ENCODE data around the gene GRPEL2.

The GRPEL2 gene

DNA sequence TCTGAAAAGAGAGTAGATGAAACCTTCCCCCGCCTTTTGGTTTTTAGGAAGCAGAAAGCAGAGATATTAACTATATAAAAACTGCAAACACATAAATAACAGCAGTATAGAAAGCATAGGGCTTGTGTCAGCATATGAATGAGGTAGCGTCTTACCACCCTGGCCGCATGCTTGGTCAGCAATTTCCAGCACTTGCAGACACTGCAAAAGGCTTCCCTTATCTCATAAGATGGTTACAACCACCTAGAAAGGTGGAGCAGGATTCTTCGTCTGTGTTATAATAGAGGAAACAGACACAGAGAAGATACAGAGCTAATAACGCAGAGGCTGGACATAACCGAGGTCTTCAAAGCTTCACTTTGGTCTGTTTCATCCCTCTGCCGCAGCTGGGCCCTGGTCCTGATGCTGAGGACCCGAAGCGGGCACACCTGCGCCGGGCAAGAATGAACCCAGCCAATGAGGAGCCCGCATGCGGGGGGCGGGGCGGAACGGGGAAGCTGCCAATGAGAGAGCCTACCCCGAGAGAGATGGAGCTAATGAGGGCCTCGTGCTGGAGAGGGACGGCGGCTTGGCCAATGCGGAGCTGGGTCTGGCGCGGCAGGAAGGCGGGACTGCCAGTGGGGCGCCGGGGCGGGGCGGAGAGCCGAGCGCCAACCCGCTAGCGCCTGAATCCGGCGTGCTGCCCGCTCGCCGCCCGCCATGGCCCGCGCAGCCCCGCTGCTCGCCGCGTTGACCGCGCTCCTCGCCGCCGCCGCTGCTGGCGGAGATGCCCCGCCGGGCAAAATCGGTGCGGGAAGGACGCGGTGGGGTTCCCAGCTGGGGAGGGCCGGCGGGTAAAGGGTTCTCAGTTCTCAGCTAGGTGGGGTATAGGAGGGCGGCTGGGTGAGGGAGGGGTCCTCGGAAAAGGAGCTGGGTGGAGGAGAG, 12.3 kb downstream of the GRPEL2 start, which contains the start of gene PCYOX1L:
PCYOX1L (plus strand) TSS at position 677 of the 924 bp plus-strand sequence; CDS start at position 700, 23 bp downstream.
- peak; percentile 95 for DNase-seq

DNA sequence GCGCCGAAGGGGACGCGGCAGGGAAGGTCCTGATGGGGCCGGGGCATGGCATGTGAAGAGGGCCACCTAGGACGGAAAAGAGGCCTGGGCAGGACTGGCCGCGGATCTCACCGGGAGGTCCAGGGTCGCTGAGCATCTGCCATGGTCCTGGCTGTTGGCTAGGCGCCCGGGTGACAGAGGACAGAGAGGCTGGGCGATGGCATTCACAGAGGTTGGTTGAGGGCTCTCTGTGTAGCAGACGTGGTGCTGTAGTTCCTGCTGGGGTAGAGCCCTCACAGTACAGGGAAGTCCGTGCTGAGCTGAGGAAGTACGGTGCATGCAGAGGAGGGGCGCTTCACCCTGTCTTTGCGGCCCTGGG, 13.0 kb downstream of the GRPEL2 start:
- no peak for DNase-seq

DNA sequence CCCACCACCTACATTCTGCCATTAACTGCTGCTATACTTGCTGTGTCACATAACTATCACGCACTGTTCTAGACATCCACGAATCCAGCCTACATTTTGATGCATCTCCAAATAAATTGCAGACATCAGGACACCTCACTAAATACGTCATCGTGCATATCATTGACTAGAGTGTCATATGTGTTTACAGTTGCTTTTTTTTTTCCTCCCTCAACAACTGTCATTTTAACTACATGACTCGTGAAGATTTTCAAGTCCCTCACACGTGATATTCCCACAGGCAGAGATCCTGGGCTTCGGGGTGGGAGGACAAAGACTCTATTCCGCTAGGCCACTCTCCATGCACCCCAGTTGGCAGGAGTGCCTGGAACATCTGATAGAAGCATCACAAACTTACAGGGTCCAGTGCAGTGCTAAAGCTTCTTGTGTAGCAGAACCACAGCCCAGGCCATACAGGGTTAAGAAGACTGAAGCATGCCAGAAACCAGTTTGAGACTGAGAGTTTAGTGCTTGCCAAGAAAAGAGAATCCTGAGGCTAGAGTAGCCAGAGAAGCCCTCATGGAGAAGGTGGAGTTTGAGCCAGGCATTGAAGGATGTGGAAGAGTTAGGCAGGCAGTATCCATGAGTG, 13.7 kb downstream of the GRPEL2 start:
- no peak for DNase-seq

DNA sequence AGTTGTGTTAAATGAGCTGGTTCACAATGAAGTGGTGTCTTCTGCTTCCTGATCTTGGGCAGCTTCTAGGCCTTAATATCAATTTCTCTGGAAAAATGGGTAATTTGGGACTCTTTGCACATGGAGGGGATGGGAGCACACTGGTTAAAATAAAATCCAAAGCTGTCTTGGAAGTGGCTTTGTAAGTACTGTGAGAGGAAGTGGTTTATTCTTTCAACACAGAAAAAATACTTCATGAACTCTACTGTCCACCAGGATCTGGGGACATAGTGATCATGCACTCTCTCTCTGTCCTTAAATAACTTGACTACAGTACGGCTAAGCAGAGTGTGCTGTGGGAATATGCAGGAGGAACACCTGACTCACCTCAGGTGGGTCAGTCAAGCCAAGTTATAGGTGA, 15.0 kb downstream of the GRPEL2 start:
- no peak for DNase-seq

DNA sequence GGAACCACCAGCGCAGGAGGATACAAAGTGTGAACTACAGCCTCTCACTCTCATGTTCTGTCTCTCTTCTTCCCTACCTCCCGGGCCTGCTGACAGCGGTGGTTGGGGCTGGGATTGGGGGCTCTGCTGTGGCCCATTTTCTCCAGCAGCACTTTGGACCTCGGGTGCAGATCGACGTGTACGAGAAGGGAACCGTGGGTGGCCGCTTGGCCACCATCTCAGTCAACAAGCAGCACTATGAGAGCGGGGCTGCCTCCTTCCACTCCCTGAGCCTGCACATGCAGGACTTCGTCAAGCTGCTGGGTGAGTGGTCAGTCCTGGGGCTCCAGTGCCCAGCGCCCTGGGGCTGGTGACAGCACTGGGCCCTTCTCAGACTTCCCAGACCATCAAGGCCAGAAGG, 17.2 kb downstream of the GRPEL2 start:
- DNase-seq: no peak

DNA sequence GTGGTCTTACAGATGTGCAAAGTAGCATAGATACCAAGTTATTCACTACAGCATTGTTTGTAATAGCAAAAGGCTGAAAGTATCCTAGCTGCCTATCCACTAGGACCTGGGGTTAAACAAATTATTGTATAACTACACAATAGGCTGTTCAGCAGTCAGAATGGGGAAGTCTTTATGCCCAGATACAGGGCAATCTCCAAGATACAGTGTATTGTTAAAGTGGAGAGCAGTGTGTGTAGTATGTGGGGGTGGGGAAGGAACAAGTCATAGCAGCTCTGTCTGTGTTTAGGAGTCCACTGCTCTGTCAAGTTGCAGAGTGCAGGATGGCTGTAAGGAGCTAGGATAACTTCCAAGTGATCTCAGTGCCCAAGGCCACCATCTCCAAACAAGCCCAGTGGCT, 18.1 kb downstream of the GRPEL2 start:
- no peak for DNase-seq

DNA sequence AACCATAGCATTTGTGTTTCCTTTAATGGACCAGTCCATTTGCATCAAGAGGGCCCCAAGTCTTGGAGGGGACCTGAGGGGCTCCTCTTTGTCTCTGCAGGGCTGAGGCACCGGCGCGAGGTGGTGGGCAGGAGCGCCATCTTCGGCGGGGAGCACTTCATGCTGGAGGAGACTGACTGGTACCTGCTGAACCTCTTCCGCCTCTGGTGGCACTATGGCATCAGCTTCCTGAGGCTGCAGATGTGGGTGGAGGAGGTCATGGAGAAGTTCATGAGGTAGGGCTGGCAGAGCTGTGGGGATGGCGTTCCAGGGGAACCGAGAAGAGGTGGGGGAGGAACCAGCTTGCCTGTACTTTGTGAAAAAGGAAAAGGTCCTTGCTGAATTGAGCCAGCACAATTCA, 18.6 kb downstream of the GRPEL2 start:
- DNase-seq: no peak

DNA sequence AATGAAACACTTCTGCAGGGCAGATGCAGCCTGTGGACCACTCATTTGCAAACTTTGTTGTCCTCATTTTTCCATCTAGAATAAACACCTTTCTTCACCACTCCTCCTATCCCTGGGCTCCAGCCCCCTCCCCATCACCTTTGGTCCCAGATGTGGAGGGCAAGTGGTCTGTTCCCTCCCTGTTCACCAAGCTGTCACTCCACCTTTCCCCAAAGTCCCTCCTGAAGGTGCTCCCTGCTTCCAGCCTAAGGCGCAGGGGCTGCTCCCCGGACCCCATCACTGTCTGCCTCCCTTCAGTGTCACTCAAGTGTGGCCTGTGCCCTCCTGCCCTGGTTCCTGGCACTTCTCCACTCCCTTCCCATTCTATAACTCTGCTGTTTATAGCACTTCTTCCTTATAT, 19.4 kb downstream of the GRPEL2 start:
- no peak for DNase-seq

DNA sequence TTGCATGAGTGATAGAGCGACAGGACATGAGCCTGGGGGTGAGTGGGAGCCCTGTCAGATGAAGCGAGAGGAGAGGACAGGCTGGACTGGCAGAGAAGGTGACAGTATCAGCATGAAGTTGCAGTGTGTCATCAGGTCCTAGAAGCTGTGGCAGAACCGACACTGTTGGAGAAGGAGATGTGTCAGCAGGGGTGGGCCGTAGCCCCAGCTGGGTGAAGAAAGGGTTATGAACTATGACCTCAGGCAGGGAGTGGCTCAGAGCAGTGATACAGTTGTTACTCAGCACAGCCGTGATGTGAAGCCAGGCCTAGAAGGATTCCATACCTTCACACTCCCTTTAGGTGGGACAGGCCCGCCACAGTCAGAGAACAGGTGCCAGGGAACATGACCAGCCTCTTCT, 20.1 kb downstream of the GRPEL2 start:
- no peak for DNase-seq

DNA sequence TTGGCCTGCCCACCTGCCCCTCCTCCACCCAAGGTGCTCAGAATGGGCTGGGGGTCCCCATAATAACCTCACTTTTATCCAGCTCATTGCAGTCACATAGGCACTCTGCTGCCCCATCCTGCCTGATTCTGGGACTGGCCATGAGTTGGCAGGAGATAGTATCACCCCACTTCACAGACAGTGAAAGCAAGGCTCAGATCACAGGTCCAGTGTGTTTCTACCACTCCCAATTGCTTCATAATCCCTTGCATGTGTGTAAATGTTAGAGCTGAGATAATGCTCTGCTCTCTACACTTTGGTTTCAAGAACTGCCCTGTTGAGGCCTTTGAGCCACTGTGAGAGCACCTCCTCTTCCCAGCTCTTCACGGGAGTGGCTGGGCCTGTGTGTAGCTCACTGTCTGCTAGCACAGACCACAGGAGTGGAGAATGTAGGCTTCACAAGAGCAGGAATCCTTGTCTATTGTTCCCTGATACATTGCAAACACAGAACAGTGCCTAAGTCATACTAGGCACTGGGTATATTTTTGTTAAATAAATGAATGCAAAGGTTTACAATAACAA, 20.9 kb downstream of the GRPEL2 start:
- DNase-seq: no peak

DNA sequence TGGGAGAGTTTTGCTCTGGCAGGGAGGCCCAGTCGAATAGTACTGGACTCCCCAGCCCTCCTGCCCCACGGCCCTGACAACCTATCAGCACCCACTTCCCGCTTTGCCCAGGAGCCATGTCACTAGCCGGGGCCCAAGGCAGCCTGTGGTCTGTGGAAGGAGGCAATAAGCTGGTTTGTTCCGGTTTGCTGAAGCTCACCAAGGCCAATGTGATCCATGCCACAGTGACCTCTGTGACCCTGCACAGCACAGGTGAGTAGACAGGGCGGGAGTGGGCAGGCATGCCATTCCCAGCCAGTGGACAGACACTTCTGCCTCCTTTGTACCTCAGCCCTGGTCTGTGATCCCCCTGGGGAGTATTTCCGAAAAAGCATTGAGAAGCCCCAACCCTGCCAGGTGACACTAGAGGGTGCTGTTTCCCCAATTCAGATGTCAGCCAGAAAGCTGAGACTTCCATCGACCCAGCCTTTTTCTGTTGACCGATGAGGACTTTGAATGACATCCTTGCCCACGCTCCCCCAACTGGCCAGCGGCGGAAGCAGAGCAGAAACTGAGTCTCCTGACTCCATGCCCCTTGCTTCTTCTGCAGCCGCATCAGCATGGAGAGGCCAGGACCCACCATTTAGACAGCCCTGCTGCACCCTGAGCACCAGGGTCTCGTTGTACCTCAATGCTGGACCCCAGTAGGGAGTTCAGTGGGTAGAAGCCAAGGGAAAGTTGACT, 22.1 kb downstream of the GRPEL2 start:
- DNase-seq: peak; percentile 74

DNA sequence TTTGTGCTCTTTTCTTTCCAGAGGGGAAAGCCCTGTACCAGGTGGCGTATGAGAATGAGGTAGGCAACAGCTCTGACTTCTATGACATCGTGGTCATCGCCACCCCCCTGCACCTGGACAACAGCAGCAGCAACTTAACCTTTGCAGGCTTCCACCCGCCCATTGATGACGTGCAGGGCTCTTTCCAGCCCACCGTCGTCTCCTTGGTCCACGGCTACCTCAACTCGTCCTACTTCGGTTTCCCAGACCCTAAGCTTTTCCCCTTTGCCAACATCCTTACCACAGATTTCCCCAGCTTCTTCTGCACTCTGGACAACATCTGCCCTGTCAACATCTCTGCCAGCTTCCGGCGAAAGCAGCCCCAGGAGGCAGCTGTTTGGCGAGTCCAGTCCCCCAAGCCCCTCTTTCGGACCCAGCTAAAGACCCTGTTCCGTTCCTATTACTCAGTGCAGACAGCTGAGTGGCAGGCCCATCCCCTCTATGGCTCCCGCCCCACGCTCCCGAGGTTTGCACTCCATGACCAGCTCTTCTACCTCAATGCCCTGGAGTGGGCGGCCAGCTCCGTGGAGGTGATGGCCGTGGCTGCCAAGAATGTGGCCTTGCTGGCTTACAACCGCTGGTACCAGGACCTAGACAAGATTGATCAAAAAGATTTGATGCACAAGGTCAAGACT, 22.8 kb downstream of the GRPEL2 start:
- no peak for DNase-seq

DNA sequence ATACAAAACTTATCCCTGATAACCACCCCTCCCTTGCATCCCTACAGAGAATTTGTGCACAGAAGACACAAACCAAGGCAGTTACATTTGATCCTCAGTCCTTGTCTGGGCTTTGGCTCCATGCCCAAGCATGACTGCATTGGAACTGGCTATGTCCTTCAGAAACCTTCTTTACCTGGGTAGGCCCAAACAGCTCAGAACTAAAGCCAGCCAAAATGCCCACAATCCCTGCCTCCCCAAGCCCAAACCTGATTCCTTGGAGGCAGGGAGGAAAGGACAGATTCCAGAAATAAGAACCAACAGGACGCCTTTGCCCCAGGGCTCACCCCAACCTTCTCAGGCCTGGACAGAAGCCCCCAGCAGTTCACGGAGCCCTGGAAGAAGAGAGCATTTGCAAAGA, 25.6 kb downstream of the GRPEL2 start:
- DNase-seq: no peak

DNA sequence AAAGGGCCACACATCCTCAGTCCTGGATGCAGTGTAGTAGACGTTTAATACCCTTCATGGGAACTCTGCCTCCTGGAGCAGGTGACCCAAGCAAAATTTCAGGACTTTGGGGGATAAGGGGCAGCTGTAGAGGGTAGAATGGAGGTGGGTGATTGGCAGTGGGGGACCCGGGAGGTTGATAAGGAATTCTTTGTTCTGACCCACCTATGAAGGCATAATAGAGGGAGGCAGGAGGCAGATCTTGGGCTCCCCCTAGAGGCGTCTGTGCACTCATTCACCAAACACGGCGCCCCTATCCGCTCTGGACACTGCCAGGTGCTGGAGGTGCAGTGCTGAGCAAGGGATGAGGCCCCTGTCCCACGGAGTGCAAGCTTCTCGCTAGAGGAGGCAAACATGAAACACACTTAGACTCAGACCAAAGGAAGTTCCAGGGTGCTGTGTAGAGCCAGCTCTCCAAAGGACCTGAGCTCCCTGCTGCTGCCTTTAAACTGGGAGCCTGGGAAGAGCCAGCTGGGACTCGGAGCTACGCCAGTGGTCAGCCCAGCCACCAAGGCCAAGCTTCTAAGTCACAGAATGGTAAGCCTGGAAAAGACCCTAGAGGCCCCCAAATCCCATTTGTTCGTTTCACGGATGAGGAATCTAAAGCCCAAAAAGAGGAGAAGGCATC, 26.1 kb downstream of the GRPEL2 start:
- peak; percentile 49 for DNase-seq

DNA sequence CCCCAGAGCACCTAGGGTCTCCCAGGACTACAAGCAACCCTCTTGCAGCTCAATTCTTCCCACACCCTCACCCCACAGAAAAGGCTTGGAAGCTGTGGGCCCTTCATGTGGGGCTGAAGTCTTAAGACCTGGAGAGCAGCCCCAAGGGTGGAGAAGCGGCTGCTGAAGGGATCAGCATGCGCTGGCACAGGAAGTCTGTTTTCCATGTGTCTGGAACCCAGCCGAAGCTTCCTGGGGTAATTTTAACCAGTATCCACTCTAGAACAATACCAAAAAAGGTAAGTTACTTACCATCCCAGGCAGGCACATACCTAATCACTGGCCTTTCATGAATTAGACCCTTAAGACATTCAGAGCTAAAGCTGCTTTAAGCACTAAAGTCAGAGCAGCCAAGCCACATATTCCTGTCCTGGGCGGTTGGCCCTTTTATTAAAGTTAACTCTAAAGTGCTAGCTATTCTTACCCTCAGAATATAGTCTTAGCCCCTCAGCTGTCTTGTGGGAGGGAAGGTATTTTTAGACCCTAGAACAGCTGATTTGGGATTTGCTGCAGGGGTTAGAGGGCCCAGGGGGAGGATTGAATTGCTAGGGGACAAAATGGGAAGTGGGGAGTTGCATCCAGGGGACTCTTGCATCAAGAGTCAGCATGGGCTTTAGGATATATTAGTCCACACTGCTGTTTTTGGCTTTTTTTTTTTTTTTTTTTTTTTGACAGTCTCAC, 26.9 kb downstream of the GRPEL2 start:
- peak; percentile 56 for DNase-seq

DNA sequence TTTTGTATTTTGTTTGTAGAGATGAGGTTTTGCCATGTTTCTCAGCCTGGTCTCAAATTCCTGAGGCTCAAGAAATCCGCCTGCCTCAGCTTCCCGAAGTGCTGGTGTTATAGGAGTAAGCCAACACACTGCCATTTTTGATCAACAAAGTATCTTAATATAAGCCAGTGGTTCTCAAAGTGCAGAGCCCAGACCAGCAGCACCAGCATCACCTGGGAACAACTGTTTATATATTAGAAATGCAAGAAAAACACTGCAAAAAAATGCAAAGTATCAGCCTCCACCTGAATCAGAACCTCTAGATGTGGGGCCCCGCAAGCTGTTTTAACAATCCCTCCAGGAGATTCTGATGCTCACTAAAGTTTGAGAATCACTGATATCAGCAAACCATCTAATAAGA, 27.6 kb downstream of the GRPEL2 start:
- no peak for DNase-seq

DNA sequence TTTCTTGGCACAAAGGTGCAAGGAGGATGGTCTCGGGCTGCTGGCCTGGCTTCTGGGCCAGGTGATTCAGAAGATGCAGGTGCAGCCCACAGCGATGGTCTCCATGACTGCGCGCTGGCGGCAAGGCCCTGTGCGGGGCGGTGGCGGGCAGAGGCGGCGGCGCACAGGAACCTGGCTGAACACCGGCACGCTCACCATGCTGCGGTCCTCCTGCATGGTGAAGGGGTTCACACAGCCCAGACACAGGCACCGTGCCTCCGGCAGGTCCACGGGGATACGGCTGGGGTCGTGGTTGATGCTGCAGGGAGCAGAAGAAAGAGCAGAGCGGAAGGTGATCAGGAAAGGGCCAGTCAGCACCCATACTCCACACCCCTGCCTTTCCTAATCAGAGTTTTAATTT, 29.0 kb downstream of the GRPEL2 start:
- DNase-seq: no peak

DNA sequence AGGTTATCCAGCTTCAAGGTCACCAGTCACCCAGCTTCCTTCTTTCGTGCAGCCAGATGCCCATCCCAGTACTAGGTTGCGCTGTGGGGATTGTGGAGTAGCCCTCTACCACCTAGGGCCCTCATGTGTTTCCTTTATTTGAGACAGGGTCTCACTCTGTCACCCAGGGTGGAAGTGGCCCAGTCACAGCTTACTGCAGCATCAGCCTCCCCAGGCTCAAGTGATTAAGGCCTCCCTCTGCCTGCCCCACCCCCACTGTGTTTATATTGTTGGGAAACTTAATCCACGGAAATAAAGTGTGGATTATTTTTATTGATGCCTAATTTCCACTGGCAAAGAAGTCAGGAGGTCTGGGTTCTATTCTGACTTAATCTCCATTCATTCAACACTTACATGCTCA, 29.5 kb downstream of the GRPEL2 start:
- no peak for DNase-seq

DNA sequence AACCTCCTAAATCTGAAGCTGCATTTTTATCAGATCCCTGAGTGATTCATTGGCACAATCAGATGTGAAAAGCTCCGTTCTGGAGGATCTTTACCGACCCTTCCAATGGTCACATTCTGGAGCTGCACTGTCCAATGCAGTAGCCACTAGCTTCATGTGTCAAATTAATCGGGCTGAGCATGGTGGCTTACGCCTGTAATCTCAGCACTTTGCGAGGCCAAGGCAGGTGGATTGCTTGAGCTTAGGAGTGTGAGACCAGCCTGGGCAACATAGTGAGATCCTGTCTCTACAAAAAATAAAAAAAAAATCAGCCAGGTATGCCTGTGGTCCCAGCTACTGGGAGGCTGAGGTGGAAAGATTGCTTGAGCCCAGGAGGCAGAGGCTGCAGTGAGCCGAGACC, 30.1 kb downstream of the GRPEL2 start:
- no peak for DNase-seq

DNA sequence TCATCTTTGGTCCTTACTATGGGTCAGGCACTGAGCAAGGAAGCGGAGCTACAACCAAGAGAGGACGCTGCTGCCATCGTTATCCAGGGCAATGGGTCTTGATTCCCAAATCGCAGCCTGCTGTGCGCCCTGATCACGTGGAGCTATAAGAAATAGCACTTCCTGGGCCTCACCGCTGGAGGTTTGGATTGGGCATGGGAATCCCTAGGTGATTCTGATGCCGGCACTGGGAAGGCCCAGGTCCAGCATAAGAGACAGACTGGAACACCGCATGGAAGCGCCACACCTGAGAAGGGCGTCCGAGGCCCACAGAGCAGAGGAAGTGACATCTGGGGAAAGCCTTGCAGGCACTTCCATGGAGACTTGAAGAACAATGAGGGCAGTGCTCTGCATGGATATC, 30.8 kb downstream of the GRPEL2 start:
- no peak for DNase-seq

DNA sequence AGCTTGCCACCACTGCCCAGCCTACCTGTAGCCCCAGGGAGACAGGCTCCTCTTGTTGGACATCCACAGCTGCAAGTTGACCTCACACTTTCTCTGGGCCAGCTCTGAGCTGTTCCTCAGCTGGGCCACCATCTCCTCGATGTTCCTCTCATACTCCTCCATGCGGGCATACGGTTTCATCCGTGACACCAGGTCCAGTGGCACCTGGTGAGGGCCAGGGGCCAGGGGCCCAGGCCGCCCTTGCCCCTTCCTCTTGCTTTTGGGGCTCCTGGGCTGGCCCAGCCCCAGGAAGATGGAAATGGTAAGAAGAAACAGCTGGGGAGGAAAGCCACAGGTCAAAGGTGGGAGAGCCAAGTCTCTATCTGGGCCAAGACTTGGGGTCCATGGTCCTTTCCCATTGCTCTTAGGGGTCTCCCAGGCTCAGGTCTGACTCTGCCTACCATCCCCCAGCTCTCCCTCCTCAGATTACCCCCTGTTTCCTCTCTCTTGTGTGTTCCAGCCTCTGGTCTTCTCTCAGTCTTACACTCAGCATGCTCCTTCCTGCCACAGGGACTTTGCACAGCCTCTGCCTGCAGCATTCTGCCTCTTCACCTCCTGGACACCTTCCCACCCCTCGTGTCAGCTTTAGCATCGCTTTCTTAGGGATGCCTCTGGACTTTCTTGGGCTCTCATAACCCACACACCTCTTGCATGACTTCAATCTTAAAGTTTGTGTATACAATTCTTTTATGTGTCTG, 31.6 kb downstream of the GRPEL2 start:
- DNase-seq: no peak
